ENCODE data around the gene TDRD6.

DNA sequence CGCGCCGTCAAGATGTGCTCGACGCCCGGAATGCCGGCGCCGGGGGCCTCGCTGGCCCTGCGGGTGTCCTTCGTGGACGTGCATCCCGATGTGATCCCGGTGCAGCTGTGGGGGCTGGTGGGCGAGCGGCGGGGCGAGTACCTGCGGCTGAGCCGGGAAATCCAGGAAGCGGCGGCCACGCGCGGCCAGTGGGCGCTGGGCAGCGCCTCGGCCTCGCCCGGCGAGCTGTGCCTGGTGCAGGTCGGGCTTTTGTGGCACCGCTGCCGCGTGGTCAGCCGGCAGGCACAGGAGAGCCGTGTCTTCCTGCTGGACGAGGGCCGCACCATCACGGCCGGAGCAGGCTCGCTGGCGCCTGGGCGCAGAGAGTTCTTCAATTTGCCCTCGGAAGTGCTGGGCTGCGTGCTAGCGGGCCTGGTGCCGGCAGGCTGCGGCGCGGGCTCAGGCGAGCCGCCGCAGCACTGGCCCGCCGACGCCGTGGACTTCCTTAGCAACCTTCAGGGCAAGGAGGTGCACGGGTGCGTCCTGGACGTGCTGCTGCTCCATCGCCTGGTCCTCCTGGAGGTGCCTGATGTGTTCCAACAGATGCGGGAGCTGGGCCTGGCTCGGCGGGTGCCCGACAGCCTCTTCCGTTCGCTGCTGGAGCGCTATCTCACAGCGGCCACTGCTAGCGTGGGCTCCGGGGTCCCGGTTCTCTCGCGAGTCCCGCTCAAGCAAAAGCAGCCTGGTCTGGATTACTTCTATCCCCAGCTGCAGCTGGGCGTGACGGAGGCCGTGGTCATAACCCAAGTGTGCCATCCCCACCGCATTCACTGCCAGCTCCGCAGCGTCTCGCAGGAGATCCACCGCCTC lies 656 bp downstream of the TDRD6 start:
- no peak for TF ChIP-seq CTCF (conservative IDR thresholded peaks at IDR 0.05; ENCODE audit: low read length)
- TF ChIP-seq EZH2phosphoT487 (IDR thresholded peaks at IDR 0.05; ENCODE audit: borderline replicate concordance, low read depth, low read length) = no peak
